Hippocampal formation (tissue), 2 donors: Measurements from ENCODE around the gene VAV1.
"Not testable (repeated sequence)": the region's sequence is repeated elsewhere in the genome, so short reads cannot be mapped to it uniquely, and the experiment has no call there.

Experiments
- DNase-seq, 2 donors: peaks; one replicate each; lab custom pipeline; 2025; lab: John Stamatoyannopoulos, UW

VAV1 gene

DNA sequence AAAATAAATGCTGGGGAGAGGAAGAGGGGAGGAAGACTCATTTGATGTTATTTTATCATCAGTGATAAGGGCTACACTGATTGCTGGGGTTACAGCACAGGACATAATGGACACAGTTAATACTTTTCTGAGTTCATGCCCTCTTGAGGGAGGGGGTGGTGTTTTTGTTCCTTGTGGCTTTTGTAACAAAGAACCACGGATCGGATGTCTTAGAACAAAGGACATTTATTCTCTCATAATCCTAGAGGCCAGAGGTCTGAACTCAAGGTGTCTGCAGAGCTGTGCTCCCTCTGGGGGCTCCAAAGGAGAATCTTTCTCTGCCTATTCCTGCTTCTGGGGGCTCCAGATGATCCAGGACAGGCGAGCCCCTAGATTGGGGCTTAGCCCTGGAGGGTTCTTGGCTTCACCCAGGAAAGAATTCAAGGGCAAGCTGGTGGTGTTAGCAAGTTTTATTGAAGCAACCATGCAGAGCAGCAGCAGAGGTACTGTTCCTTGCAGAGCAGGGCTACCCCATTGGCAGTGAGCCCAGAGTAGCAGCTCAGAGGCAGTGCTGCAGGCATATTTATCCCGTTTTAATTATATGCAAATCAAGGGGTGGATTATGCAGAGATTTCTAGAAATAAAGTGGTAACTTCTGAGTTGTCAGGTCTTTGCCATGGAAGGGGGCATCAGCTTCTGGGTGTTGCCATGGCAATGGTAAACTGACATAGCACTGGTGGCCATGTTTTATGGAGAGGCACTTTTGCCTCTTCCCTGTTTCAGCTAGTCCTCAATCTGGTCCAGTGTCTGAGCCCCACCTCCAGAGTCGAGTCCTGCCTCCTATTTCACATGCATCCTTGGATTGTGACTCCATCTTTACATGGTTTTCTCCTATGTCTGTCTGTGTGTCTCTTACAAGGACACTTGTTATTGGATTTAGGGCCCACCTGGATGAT lies 18.0 kb downstream of the VAV1 start:
- DNase-seq: no peak

DNA sequence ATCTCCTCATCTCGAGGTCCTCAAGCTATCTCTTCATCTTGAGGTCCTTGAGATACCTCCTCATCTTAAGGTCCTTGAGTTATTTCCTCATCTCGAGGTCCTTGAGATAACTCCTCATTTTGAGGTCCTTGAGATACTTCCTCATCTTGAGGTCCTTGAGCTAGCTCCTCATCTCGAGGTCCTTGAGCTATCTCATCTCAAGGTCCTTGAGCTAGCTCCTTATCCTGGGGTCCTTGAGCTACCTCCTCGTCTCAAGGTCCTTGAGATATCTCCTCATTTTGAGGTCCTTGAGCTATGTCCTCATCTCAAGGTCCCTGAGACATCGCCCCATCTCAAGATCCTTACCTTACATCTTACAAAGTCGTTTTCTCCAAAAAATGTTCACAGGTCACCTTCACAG lies 18.7 kb downstream of the VAV1 start:
- no peak for DNase-seq

DNA sequence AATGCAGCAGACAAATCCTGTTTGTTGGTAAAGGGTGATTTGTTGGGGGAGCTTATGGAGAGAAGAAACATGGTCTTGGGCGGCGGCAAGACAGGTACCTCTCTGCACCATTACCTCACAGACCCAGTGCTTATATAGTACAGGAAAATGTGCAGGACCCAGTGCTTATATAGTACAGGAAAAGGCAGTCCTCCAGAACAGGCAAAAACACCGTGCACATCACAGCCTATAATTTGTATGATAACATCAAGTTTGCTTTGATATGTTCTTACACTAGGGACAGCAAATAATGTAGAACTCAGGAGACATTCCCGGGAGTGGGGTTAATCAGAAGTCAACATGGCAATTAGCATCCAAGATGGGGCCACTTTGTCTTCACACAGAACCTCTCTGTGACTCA lies 20.9 kb downstream of the VAV1 start:
- no peak for DNase-seq

DNA sequence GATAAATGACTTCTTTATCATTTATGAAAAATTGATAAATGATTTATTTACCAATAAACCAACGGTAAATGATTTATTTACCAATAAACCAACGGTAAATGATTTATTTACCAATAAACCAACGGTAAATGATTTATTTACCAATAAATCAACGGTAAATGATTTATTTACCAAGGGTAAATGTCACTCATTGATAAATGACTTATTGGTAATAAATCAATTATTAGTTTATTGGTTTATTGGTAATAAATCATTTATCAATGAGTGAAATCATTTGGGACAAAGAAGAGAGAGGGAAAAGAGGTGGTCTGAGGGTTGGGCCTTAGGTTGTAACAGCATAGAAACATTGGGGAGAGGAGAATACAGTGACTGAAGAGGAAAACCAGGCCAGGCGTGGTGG lies 21.5 kb downstream of the VAV1 start:
- DNase-seq: no peak

DNA sequence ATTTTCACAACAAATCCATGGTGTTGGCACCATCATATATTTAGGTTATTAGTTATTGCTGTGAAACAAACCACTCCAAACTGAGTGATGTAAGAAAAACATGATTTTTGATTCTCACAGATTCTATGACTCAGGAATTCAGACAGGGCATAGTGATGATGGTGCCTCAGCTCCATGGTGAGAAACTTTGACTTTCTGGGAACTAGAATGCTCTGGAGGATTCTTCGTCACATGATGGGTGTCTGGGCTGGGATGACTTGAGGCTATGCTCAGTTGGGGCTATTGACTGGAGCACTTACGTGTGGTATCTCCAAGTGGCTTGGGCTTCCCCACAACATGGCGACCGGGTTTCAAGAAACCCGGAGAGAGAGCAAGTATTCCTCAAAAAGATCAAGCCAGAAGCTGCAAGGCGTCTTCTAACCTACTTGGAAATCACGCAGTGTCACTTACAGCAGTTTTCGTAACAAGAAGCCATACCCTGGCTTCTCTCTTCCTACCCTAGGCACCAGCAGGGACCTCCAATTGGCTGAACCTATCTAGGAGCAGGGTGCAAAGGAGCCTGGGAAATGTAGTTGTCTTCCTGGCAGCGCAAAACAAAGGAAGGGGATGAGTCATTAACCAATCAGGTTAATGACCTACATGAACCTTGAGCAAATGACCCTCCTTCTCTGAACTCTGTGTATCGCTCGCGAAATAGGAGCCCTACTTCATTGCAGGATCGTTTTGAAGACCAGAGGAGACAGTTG lies 22.4 kb downstream of the VAV1 start:
- no peak for DNase-seq

DNA sequence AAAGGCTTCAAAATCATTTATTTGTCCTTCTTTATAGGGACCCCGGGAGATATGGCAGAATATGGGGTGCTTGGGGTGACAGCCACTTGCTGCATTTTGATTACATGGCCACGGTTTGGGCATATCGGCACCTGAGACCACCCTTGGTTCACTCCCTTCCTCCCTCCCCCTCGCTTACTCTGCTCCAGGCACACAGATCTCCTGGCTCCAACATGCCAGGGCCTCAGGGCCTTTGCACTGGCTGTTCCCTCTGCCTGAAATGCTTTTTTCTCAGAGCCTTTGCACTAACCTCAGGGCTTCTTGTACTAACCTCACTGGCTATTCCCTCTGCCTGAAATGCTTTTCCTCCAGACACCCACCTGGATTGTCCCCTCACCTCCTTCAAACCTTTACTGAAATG lies 23.8 kb downstream of the VAV1 start:
- DNase-seq: no peak

DNA sequence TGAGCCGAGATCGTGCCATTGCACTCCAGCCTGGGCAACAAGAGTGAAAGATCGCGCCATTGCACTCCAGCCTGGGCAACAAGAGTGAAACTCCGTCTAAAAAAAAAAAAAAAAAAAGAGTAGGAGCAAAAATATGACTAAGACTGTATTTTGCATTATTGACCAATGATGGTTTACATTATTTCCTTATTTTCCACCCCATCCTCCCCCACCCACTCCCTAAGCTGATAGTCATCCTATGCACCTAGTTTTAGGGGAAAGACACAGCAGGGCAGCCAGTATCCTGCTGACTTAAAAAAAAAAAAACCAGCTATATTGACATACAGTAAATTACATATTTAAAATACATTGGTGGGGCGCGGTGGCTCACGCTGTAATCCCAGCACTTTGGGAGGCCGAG lies 25.1 kb downstream of the VAV1 start:
- DNase-seq: no peak

DNA sequence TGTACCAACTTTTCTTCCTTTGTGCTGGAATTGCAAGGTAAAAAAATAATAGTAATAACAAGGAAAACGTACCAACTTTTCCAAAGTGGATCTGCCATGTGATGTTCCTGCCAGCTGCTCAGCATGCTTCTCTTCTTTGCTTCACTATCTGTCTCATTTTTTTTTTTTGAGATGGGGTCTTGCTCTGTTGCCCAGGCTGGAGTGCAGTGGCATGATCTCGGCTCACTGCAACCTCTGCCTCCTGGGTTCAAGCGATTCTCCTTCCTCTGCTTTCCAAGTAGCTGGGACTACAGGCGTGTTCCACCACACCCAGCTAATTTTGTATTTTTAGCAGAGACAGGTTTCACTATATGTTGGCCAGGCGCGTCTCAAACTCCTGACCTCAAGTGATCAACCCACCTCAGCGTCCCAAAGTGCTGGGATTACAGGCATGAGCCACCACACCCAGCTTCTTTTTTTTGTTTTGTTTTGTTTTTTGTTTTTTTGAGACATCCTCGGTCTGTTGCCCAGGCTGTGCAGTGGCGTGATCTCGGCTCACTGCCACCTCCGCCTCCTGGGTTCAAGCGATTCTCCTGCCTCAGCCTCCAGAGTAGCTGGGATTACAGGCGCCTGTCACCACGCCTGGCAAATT lies 27.8 kb downstream of the VAV1 start:
- not testable (repeated sequence) for DNase-seq

DNA sequence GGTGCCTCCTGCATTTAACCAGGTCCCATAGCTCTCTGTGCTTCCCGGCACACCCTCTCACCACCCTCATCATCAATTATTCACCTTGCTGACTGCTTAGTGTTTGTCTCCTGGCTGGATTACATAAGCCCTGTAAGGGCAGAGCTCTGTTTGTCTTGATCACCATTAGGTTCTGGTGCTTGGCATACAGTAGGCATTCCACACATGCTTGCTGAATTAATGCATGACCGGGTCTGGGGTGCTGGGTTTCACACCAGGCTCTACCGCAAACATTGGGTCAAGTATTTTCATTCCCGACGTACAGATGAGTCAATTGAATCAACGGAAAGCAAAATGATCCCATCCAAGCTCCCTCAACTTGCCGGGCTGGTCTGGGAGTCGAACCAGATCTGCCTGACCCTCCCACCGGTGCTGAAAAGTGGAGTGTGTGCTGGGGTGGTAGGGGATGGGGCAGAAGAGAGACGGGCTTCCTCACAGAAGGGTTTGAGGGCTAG lies 28.5 kb downstream of the VAV1 start:
- no peak for DNase-seq

DNA sequence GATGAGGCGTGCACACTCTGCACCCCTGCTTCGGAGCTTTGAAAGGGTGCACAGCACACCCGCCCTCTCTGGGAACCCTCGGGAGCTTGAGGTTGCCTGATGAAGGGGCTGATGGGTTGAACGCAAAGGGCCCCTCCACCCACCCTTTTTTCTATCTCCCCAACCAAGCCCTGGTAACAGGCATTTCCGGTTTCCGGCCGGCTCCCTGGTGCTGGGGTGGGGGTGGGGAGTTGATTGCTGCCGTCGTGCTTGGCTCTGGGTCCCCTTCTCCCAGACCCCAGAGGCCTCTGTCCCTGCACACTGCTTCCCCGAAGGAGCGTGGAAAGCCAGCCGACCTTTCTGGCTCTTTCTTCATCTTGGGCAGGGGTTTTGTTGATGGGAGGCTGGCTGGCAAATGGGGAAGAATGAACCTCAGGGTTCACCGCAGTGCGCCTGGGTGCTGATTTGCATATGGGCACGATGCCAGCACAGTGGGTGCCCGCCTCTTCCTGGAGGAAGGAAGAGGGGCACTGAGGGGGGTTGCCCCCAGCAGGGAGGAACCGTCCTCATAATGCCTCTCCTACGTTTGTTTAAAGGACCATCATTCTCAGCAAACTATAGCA lies 29.1 kb downstream of the VAV1 start:
- DNase-seq: peak in 1 of 2 donors; percentile 37

DNA sequence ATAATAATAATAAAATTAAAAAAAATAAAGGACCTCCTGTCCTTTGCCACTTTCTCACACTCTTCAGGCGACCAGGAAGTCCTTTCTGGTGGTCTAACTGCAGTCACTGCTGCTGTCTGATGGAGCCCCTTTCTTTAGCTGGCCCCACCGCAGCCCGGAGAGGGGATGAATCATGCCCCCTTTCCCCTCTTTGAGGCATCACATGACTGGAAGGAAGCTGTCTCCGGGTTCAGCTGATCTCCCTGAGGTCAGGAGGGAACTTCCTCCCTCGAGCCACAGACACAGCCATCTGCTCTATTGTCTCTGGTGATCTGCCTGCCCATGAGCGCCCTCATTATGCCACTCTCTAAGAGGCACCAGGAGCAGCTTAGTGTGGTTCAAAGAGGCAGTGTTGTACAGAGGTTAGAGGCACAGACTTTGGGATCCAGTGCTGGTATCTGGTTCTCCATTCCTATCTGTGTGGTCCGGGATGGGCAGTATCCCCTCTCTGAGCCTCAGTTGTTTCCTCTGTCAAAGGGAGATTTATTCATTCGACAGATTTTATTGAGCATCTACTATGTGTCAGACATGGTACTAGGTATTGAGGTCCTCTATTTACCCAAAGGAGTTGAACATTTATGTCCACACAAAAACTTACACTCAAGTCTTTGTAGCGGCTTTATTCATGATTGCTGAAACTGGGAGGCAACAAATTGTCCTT lies 30.0 kb downstream of the VAV1 start:
- peak; percentile 7 to 8 for DNase-seq

DNA sequence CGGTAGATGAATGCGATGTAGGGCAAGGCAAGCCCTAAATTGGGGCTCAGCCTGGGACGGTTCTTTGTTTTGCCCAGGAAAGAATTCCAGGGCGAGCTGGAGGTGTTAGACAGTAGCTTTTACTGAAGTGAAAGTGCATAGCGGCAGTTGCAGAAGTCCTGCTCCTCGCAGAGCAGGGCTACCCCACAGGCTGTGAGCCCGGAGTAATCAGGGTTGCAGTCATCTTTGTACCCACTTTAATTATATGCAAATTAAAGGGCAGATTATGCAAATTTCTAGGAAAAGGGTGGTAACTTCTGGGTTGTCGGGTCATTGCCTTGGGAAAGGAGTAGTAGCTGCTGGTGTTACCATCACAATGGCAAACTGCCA lies 30.5 kb downstream of the VAV1 start:
- no peak for DNase-seq

DNA sequence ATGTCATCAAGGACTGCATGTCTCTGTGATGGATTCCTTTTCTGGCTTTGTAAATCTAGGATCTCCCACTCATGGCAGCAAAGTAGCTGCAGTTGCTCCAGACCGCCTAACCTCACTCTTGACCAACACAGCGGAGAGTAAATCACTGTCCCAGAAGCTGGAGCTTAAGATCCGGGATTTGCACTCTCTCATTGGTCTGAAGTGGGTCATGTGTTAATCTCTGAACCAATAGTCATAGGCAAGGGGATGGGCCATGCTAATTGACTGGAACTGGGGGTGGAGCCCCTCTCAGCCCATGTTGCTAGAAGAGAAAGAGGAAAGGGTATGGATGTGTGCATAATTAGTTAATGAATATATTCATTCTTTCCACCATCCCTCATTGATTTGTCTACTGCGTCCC lies 34.0 kb downstream of the VAV1 start:
- DNase-seq: no peak

DNA sequence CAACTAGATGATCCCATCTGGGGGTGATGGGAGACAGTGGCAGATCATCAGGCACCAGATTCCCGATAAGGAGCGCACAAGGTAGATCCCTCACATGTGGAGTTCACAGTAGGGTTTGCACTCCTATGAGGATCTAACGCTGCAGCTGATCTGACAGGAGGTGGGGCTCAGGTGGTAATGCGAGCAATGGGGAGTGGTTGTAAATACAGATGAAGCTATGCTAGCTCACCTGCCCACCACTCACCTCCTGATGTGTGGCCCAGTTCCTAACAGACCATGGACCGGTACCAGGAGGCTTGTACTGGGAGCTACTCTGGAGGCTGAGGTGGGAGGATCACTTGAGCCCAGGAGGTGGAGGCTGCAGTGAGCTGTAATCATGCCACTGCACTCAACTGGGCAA lies 34.8 kb downstream of the VAV1 start:
- DNase-seq: no peak

DNA sequence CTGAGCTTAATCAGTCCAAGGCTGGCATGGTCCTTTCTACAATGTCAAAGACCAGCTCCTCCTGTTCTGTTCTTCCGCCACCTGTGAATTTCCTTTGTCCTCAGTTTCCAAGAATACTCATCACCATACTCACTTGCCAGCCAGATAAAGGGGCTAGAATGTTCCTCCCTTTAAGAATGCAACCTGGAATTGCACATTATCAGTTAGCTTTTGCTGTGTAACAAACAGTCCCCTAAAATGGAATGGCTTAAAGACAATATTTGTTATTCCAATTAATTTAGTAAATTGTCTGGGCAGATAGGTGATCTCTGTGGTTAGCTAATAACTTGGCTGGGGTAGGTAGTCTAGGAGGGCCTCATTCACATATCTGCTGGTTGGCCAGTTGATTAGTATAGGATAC lies 36.0 kb downstream of the VAV1 start:
- no peak for DNase-seq

DNA sequence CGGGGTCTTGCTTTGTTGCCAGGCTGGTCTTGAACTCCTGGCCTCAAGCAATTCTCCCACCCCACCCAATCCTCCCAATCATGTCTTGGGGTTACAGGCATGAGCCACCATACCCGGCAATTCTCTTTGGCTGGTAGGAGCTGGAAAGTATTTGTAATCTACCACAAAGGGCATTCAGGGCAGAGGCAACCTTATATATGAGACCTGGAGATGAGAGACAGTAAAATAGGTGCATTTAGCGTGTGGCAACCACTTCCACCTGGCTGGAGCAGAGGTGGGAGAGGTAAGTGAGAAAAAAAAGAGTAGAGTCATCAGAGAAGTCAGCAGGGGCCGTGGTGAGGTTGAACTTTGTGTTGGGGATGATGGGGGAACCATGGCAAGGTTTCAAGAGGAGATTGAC lies 36.8 kb downstream of the VAV1 start:
- no peak for DNase-seq

DNA sequence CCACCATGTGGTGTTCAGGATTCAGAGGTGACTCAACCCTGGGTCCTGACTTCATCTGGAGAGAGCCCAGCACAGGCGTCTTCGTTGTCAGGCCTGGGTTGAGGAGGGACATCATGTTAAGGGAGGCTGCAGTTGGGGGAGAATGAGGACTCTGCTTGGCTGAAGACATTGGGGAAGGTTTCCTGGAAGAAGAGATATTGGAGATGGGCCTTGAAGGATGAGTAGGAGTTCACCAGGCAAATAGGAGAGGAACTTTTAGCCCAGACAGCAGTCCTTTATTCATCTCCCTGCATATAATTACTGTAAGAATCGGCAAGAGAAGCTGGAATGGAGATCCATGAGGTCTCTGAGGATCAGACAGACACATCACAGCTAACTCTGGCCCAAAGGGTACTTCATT lies 38.9 kb downstream of the VAV1 start:
- DNase-seq: no peak

DNA sequence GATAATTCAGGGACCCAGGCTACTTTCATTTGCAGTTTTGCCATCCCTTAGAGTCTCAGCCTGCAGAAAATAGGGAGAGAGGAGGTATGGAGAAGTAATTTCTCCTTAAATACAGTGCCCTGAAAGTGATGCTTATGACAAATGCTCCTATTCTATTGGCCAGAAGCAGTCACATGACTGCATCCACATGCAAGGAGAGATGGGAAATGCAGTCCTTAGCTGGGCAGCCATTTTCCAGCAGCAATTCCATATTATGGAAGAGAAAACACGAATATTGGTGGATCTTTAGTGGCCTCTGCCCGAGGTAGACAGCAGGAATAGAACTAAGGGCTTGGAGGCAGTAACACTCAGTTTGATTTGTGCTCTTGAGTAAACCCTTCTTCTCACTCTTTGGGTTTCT lies 39.4 kb downstream of the VAV1 start:
- DNase-seq: no peak

DNA sequence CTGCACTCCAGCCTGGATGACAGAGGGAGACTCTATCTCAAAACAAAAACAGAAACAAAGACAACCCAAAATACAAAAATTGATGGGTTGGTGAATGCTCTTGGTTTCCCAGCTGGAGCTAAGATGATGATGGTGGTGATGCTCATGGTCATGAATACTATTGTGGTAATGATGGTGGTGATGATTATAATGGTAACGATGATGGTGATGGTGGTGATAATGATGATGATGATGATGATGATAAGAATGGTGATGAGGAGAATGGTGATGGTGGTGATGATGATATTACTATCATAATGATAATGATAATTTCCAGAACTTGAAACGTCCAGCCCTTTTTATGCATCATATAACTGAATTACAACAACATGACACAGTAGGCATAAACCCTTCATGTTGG lies 40.1 kb downstream of the VAV1 start:
- DNase-seq: no peak

DNA sequence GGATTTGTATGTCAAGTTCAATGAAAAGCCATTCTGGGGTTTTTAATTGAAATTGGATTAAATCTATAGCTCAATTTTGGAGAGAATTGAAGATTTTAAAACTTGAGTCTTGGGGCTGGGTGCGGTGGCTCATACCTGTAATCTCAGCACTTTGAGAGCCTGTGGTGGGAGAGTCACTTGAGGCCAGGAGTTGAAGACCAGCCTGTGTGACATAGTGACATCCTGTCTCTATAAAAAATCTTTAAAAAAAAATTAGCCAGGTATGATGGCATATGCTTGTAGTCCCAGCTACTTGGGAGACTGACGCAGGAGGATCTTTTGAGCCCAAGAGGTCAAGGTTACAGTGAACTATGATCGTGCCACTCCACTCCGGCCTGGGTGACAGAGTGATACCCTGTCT lies 41.2 kb downstream of the VAV1 start:
- DNase-seq: no peak

DNA sequence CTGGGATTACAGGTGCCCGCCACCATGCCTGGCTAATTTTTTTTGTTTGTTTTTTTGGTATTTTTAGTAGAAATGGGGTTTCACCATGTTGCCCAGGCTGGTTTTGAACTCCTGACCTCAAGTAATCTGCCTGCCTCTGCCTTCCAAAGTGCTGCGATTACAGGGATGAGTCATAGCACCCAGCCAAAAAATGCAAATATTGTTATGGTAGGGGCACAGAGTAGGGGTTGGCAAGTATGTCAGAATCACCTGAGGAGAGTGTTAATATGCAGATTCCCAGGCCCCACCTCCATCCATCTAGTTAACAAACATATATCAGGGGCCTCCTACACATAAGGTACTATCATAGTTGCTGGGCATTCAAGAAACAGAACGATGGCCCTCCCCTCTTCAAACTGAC lies 44.7 kb downstream of the VAV1 start:
- no peak for DNase-seq

DNA sequence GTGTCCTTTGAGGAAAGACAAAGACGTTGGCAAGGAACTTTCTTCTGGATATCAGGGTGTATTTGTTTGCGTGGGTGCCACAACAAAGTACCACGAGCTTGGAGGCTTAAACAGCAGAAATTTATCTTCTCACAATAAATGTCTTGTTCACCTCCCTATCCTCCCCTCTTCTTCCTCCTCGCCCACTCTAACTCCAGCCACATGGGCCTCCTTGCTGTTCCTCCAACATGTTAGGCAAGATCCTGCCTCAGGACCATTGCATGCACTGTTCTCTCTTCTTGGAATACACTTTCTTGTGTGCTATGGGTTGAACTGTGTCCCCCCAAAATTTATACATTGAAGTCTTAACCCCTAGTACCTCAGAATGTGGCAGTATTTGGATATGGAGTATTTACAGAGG lies 45.7 kb downstream of the VAV1 start:
- DNase-seq: no peak
